ENCODE measurements around the gene RELN. TPM values are rescaled to one million over a fixed set of nuclear protein-coding genes. Genes with fewer than 3 reads are reported as not detected.

Gene RELN
- total RNA-seq, 1 donor from 2014 or later = not detected

DNA sequence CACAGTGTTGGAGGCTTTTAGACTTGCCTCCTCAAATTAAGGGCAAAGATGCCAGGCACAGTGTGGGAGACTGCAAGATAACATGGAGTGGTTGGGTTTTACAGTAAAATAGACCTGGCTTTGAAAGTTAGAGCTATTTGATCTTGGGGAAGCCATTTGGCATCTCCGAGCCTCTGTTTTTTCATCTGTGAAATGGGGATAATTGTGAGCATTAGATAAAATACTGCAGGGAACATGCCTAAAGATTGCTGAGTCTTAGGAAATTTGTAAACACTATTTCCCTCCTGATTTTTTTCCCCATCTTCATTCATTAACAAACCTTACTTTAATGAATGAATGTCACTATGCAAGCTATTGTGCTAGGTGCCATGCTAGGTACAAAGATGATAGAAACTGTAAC lies 302.2 kb downstream of the RELN start:
- H3K36me3 ChIP-seq (ENCODE audit: control insufficient read depth, insufficient read depth, low read length) = no peaks in the 10 kb centered on the region
- no peak for FAIRE-seq
- no peak overlapping the region for H3K4me3 ChIP-seq (ENCODE audit: low read depth, low read length)

DNA sequence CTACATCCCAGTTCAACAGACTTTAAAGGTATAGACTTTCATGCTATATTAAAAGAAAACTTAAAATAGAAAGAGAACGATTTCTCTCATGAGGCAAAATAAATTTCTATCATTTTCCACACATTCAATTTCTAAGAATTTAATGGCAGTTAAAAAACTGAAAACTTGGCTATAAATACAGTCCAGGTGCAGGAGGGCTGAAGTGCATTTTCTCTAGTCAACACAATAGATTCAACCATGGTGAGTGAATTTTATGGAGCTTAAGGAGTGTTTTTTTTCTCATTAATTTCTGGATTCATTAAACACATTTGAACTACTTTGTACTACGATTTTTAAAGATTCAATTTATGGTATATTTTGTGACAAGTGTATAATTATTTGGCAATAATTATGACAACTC lies 302.7 kb downstream of the RELN start:
- DNase-seq (ENCODE audit: low read depth) (no peak), FAIRE-seq (no peak)
- Histone ChIP-seq H3K4me3 (ENCODE audit: low read depth, low read length) (no peak overlapping the region), H3K27me3 (ENCODE audit: control insufficient read depth, insufficient read depth, low read length) (no peaks in the 10 kb centered on the region), H3K36me3 (ENCODE audit: control insufficient read depth, insufficient read depth, low read length) (no peaks in the 10 kb centered on the region)
- no peak for TF ChIP-seq CTCF (IDR thresholded peaks at IDR 0.05; ENCODE audit: insufficient read depth, low read length, severe bottlenecking)

More for the DNA sequence above, 302.2 kb downstream of the RELN start:
- no peak for DNase-seq (ENCODE audit: low read depth)
- TF ChIP-seq CTCF (IDR thresholded peaks at IDR 0.05; ENCODE audit: insufficient read depth, low read length, severe bottlenecking) = no peak
- H3K27me3 ChIP-seq (ENCODE audit: control insufficient read depth, insufficient read depth, low read length) = no peaks in the 10 kb centered on the region

- H3K4me3 ChIP-seq (ENCODE audit: low read depth, low read length) = no peak overlapping the region
- DNase-seq (ENCODE audit: low read depth) (no peak), FAIRE-seq (no peak)
- H3K27me3 ChIP-seq (ENCODE audit: control insufficient read depth, insufficient read depth, low read length) = no peaks in the 10 kb centered on the region
- TF ChIP-seq CTCF (IDR thresholded peaks at IDR 0.05; ENCODE audit: insufficient read depth, low read length, severe bottlenecking) = no peak
- no peaks in the 10 kb centered on the region for H3K36me3 ChIP-seq (ENCODE audit: control insufficient read depth, insufficient read depth, low read length)
These were observed 303.4 kb downstream of the RELN start for GRCh38 chr7:103686064-103686463.

DNA sequence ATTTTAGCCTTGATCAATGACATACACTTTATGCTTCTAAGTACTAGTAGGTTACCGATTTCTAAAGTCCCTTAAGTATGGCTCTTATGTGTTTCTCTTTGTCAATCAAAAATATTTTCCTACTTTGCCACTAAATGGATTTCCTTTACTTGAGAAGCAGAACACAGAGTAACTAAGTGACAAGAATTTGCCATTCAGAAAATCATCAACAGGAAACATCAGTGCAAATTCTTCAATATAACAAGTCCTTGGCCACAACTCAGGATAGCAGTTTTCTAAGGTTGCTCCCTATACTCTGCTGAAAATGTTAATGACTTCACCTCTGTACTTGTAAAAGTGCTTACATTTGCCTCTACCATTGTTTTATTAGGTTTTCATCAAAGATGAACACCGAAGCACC lies 303.8 kb downstream of the RELN start:
- H3K36me3 ChIP-seq (ENCODE audit: control insufficient read depth, insufficient read depth, low read length) = no peaks in the 10 kb centered on the region
- no peaks in the 10 kb centered on the region for H3K27me3 ChIP-seq (ENCODE audit: control insufficient read depth, insufficient read depth, low read length)
- DNase-seq (ENCODE audit: low read depth) (no peak), FAIRE-seq (no peak)
- no peak for TF ChIP-seq CTCF (IDR thresholded peaks at IDR 0.05; ENCODE audit: insufficient read depth, low read length, severe bottlenecking)
- no peak overlapping the region for H3K4me3 ChIP-seq (ENCODE audit: low read depth, low read length)

DNA sequence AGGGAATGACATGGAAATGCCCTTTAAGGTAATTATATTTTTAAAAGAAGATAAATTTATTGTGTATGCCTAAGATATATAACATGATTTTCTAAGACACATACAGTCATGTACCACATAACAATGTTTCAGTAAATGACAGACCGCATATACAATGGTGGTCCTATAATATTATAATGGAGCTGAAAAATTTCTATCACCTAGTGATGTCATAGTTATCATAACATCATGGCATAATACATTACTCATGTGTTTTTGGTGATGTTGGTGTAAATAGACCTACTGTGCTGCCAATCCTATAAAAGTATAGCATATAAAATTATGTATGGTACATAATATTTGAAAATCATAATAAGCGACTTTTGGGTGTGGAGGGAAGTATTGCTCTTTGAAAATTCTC lies 306.1 kb downstream of the RELN start:
- no peak for DNase-seq (ENCODE audit: low read depth)
- H3K36me3 ChIP-seq (ENCODE audit: control insufficient read depth, insufficient read depth, low read length) = no peaks in the 10 kb centered on the region
- H3K27me3 ChIP-seq (ENCODE audit: control insufficient read depth, insufficient read depth, low read length) = no peaks in the 10 kb centered on the region
- no peak overlapping the region for H3K4me3 ChIP-seq (ENCODE audit: low read depth, low read length)
- no peak for TF ChIP-seq CTCF (IDR thresholded peaks at IDR 0.05; ENCODE audit: insufficient read depth, low read length, severe bottlenecking)
- no peak for FAIRE-seq
